HEK293 (cell line): ENCODE results near the gene EAF2.

Experiments
- CTCF ChIA-PET: fragments of 350-600 bp; formaldehyde crosslinking; extraction: SDS; loops from one replicate; lab custom pipeline; 2021; ENCODE audit warnings: antibody characterized with exemption; lab: Yijun Ruan, JAX
- POLR2A ChIA-PET: fragments of 300-600 bp; formaldehyde crosslinking; extraction: SDS; loops from one replicate; lab custom pipeline; 2020; ENCODE audit warnings: antibody characterized with exemption, inconsistent platforms; lab: Yijun Ruan, JAX
- H3K27ac ChIP-seq: fragments of 200-500 bp; sonication (Bioruptor generic); 2 replicates; pipeline ENCODE4 v1.5.1; 2014; ENCODE audit warnings: low read depth, low read length, control low read depth, inconsistent platforms; ENCODE audit errors: extremely low read depth
- H3K36me3 ChIP-seq, 2 experiments: fragments of 200-500 bp in 1 of 2; sonication (Bioruptor generic) in 1 of 2; 1 replicate in 1 of 2; 2 replicates in 1 of 2; pipeline ENCODE4 v1.5.1; 2014 to 2017; ENCODE audit warnings: inconsistent platforms in 2 of 2, low read length in 2 of 2; ENCODE audit not compliant: control insufficient read depth in 2 of 2, insufficient read depth in 1 of 2
- H3K4me1 ChIP-seq: fragments of 200-500 bp; sonication (Bioruptor generic); 2 replicates; pipeline ENCODE4 v1.5.1; 2014; ENCODE audit warnings: mild to moderate bottlenecking, low read length, inconsistent platforms; ENCODE audit not compliant: control insufficient read depth, insufficient read depth
- H3K4me3 ChIP-seq: 2 replicates; pipeline ENCODE4 v1.5.1; 2011; ENCODE audit warnings: low read depth, mild to moderate bottlenecking, control low read depth, low read length, moderate library complexity
- H3K9me3 ChIP-seq: fragments of 200-500 bp; sonication (Bioruptor generic); 2 replicates; pipeline ENCODE4 v1.5.1; 2014; ENCODE audit warnings: low read depth, low read length, inconsistent platforms; ENCODE audit not compliant: control insufficient read depth, insufficient read depth
- AEBP2 ChIP-seq: fragments of 450-650 bp; formaldehyde crosslinking; IDR thresholded peaks from 2 replicates; pipeline ENCODE4 v1.5.1; 2016; ENCODE audit warnings: missing biosample characterization, missing genetic modification characterization, borderline replicate concordance
- CTCF ChIP-seq: fragments of 450-650 bp; formaldehyde crosslinking; IDR thresholded peaks from 2 replicates; pipeline ENCODE4 v1.5.1; 2016; ENCODE audit warnings: missing biosample characterization, missing genetic modification characterization
- EGR2 ChIP-seq: fragments of 450-650 bp; formaldehyde crosslinking; IDR thresholded peaks from 2 replicates; pipeline ENCODE4 v1.5.1; 2016; ENCODE audit warnings: low read depth, missing biosample characterization, missing genetic modification characterization
- GLI2 ChIP-seq: fragments of 450-650 bp; formaldehyde crosslinking; IDR thresholded peaks from 2 replicates; pipeline ENCODE4; 2017; ENCODE audit warnings: missing biosample characterization, missing genetic modification characterization, low read depth, borderline replicate concordance
- IKZF3 ChIP-seq: fragments of 450-650 bp; IDR thresholded peaks from 2 replicates; pipeline ENCODE4 v1.5.0; 2018; ENCODE audit warnings: missing biosample characterization, mild to moderate bottlenecking, missing genetic modification characterization, moderate library complexity
- KLF17 ChIP-seq: fragments of 450-650 bp; formaldehyde crosslinking; IDR thresholded peaks from 2 replicates; pipeline ENCODE4 v1.5.1; 2016; ENCODE audit warnings: missing biosample characterization, missing genetic modification characterization
- REPIN1 ChIP-seq: fragments of 450-650 bp; formaldehyde crosslinking; IDR thresholded peaks from 2 replicates; pipeline ENCODE4 v1.5.1; 2017; ENCODE audit warnings: missing biosample characterization, missing genetic modification characterization, low read depth
- SP3 ChIP-seq: fragments of 450-650 bp; formaldehyde crosslinking; IDR thresholded peaks from 2 replicates; pipeline ENCODE4 v1.5.1; 2016; ENCODE audit warnings: missing biosample characterization, missing genetic modification characterization
- TRIM28 ChIP-seq: IDR thresholded peaks from 2 replicates; pipeline ENCODE4 v1.6.1; 2011; ENCODE audit warnings: low read length, control low read depth, borderline replicate concordance
- ZNF121 ChIP-seq: fragments of 450-650 bp; formaldehyde crosslinking; IDR thresholded peaks from 2 replicates; pipeline ENCODE4 v1.5.1; 2016; ENCODE audit warnings: missing biosample characterization, missing genetic modification characterization
- ZNF132 ChIP-seq: fragments of 450-650 bp; formaldehyde crosslinking; IDR thresholded peaks from 2 replicates; pipeline ENCODE4 v1.5.1; 2017; ENCODE audit warnings: missing biosample characterization, missing genetic modification characterization, borderline replicate concordance
- ZNF223 ChIP-seq: fragments of 450-650 bp; formaldehyde crosslinking; IDR thresholded peaks from 2 replicates; pipeline ENCODE4 v1.5.1; 2016; ENCODE audit warnings: missing biosample characterization, missing genetic modification characterization
- ZNF335 ChIP-seq: fragments of 450-650 bp; formaldehyde crosslinking; conservative IDR thresholded peaks from 2 replicates; pipeline ENCODE4 v1.5.1; 2016; ENCODE audit warnings: missing biosample characterization, missing genetic modification characterization
- ZNF391 ChIP-seq: fragments of 450-650 bp; formaldehyde crosslinking; IDR thresholded peaks from 2 replicates; pipeline ENCODE4 v1.5.1; 2016; ENCODE audit warnings: low read depth, missing biosample characterization, missing genetic modification characterization, borderline replicate concordance
- ZNF501 ChIP-seq: fragments of 450-650 bp; formaldehyde crosslinking; IDR thresholded peaks from 2 replicates; pipeline ENCODE4 v1.5.1; 2016; ENCODE audit warnings: missing biosample characterization, missing genetic modification characterization
- ZNF571 ChIP-seq: fragments of 450-650 bp; formaldehyde crosslinking; IDR thresholded peaks from 2 replicates; pipeline ENCODE4 v1.5.0; 2017; ENCODE audit warnings: missing biosample characterization, missing genetic modification characterization
- ZNF580 ChIP-seq: fragments of 450-650 bp; formaldehyde crosslinking; IDR thresholded peaks from 2 replicates; pipeline ENCODE4 v1.5.1; 2016; ENCODE audit warnings: missing biosample characterization, missing genetic modification characterization
- ZNF621 ChIP-seq: fragments of 450-650 bp; formaldehyde crosslinking; IDR thresholded peaks from 2 replicates; pipeline ENCODE4 v1.5.1; 2017; ENCODE audit warnings: missing biosample characterization, missing genetic modification characterization
- ZNF639 ChIP-seq: fragments of 450-650 bp; formaldehyde crosslinking; IDR thresholded peaks from 2 replicates; pipeline ENCODE4 v1.5.1; 2016; ENCODE audit warnings: missing biosample characterization, missing genetic modification characterization
- ZNF645 ChIP-seq: fragments of 450-650 bp; formaldehyde crosslinking; IDR thresholded peaks from 2 replicates; pipeline ENCODE4; 2016; ENCODE audit warnings: missing biosample characterization, missing genetic modification characterization
- ZNF654 ChIP-seq: fragments of 450-650 bp; formaldehyde crosslinking; IDR thresholded peaks from 2 replicates; pipeline ENCODE4 v1.5.1; 2016; ENCODE audit warnings: low read depth, missing biosample characterization, missing genetic modification characterization
- ZNF791 ChIP-seq: fragments of 450-650 bp; formaldehyde crosslinking; IDR thresholded peaks from 2 replicates; pipeline ENCODE4 v1.5.1; 2016; ENCODE audit warnings: missing biosample characterization, missing genetic modification characterization

Gene EAF2

GRCh38 chr3:121834671-121835464, at the start of gene EAF2, which contains the start of gene IQCB1 (continued):
- no peak for TF ChIP-seq KLF17 (tag by site-specific recombination)
- no peak for TF ChIP-seq ZNF571 (tag by site-specific recombination)
- TF ChIP-seq TRIM28, result peak; percentile 61; the same call in 1 of the 2 replicates
- no peak for TF ChIP-seq ZNF654 (tag by site-specific recombination)
- TF ChIP-seq ZNF335, result peak; percentile 74
- no peak for TF ChIP-seq ZNF223 (tag by site-specific recombination)
- TF ChIP-seq ZNF621 (tag by site-specific recombination), result no peak
- no peak for TF ChIP-seq ZNF639 (tag by site-specific recombination)
- TF ChIP-seq ZNF580 (tag by site-specific recombination), result no peak
- no peak for TF ChIP-seq GLI2 (tag by site-specific recombination)
- TF ChIP-seq CTCF (tag by site-specific recombination), result 0 out of 2 replicates have a peak, but pooled peaks have one; percentile 29
- TF ChIP-seq ZNF121 (tag by site-specific recombination), result no peak
- TF ChIP-seq ZNF791 (tag by site-specific recombination), result no peak
- 0 out of 2 replicates have a peak, but pooled peaks have one; percentile 25 for TF ChIP-seq EGR2 (tag by site-specific recombination)
- peak; percentile 76 for TF ChIP-seq SP3 (tag by site-specific recombination)
- TF ChIP-seq ZNF391 (tag by site-specific recombination), result no peak
- no peak for TF ChIP-seq ZNF645 (tag by site-specific recombination)
- TF ChIP-seq ZNF501 (tag by site-specific recombination), result peak; percentile 60; the same call in 1 of the 2 replicates
- no peak for TF ChIP-seq IKZF3

- no peak overlapping the region for H3K4me3 ChIP-seq
- H3K36me3 ChIP-seq, result peaks cover 11 to 78% of the 10 kb centered on the region in 2 experiments
- CTCF ChIA-PET, result no interaction called here
- TF ChIP-seq AEBP2 (tag by site-specific recombination), result no peak
- no peak for TF ChIP-seq REPIN1 (tag by site-specific recombination)
- no peak for TF ChIP-seq ZNF132 (tag by site-specific recombination)
- no peaks in the 10 kb centered on the region for H3K9me3 ChIP-seq
- no peak overlapping the region for H3K27ac ChIP-seq
- H3K4me1 ChIP-seq, result no peaks in the 10 kb centered on the region
- POLR2A ChIA-PET, result no interaction called here
These were observed 48.5 kb upstream of the EAF2 start for GRCh38 chr3:121786485-121786884.
